Neural progenitor cell (in vitro differentiated cells): ENCODE measurements around the gene PLXNA4.

ENCODE experiments used
- EZH2 ChIP-seq: fragments of 200-600 bp; sonication (generic); IDR thresholded peaks from 2 replicates; pipeline ENCODE4 v1.6.1; 2017; ENCODE audit warnings: antibody characterized with exemption, mild to moderate bottlenecking, moderate library complexity
- EZH2phosphoT487 ChIP-seq: fragments of 200-600 bp; sonication (generic); IDR thresholded peaks from 2 replicates; pipeline ENCODE4 v1.6.1; 2017; ENCODE audit warnings: antibody characterized with exemption
- TF ChIP-seq, protein P1 (sequence below): fragments of 200-600 bp; sonication (generic); IDR thresholded peaks from 2 replicates; pipeline ENCODE4 v1.5.1; 2017; ENCODE audit warnings: antibody characterized with exemption, mild to moderate bottlenecking

- TF ChIP-seq EZH2 (no peak), EZH2phosphoT487 (no peak)
- TF ChIP-seq, protein P1, sequence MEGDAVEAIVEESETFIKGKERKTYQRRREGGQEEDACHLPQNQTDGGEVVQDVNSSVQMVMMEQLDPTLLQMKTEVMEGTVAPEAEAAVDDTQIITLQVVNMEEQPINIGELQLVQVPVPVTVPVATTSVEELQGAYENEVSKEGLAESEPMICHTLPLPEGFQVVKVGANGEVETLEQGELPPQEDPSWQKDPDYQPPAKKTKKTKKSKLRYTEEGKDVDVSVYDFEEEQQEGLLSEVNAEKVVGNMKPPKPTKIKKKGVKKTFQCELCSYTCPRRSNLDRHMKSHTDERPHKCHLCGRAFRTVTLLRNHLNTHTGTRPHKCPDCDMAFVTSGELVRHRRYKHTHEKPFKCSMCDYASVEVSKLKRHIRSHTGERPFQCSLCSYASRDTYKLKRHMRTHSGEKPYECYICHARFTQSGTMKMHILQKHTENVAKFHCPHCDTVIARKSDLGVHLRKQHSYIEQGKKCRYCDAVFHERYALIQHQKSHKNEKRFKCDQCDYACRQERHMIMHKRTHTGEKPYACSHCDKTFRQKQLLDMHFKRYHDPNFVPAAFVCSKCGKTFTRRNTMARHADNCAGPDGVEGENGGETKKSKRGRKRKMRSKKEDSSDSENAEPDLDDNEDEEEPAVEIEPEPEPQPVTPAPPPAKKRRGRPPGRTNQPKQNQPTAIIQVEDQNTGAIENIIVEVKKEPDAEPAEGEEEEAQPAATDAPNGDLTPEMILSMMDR, result no peak
These were observed 319.5 kb downstream of the PLXNA4 start for GRCh38 chr7:132256721-132257212.
